H1 (cell line): Measurements from ENCODE around the gene RUNX1. TPM values are rescaled to one million over a fixed set of nuclear protein-coding genes. Genes with fewer than 3 reads are reported as not detected.

Experiments
- CTCF ChIA-PET: fragments of 300-600 bp; sonication (Branson Sonifier 250); formaldehyde crosslinking; loops from one replicate; lab custom pipeline; 2021; ENCODE audit not compliant: partially characterized antibody; lab: Charles Lee
- POLR2A ChIA-PET: fragments of 300-600 bp; sonication (Branson Sonifier 250); formaldehyde crosslinking; loops from one replicate; lab custom pipeline; 2021; ENCODE audit warnings: inconsistent platforms; ENCODE audit not compliant: partially characterized antibody; lab: Charles Lee
- DNase-seq, 2 experiments: peaks; one replicate each; pipeline versions ENCODE4 v3.0.0 to v3.0.0-alpha.2; 2010 to 2022; ENCODE audit warnings: low spot score in 2 of 2, low read depth in 1 of 2, mixed read lengths in 1 of 2
- FAIRE-seq: peaks from 2 replicates; lab custom pipeline; 2011; peaks lifted over from hg19 to GRCh38; lab: Jason Lieb, UNC
- H2AFZ ChIP-seq: 2 replicates; pipeline ENCODE4 v1.8.1; 2012; ENCODE audit warnings: low read length, inconsistent platforms
- H2AK5ac ChIP-seq: 2 replicates; pipeline ENCODE4 v1.6.1; 2013; ENCODE audit warnings: low read depth, low read length
- H2BK120ac ChIP-seq: replicated peaks from 2 replicates; pipeline ENCODE3; 2013; ENCODE audit warnings: low read depth, low read length, inconsistent platforms
- H2BK12ac ChIP-seq: 2 replicates; pipeline ENCODE4 v1.6.1; 2013; ENCODE audit warnings: low read depth, low read length
- H2BK15ac ChIP-seq: 2 replicates; pipeline ENCODE4 v1.6.1; 2013; ENCODE audit warnings: low read length
- H2BK20ac ChIP-seq: 2 replicates; pipeline ENCODE4 v1.6.1; 2013; ENCODE audit warnings: low read length
- H2BK5ac ChIP-seq: 2 replicates; pipeline ENCODE4 v1.6.1; 2013; ENCODE audit warnings: low read depth, low read length
- H3K14ac ChIP-seq: 2 replicates; pipeline ENCODE4 v1.6.1; 2013; ENCODE audit warnings: inconsistent platforms; ENCODE audit not compliant: insufficient read length
- H3K18ac ChIP-seq: 2 replicates; pipeline ENCODE4 v1.6.1; 2013; ENCODE audit warnings: low read length; ENCODE audit errors: extremely low read depth
- H3K23ac ChIP-seq: 2 replicates; pipeline ENCODE4 v1.6.1; 2013; ENCODE audit warnings: inconsistent platforms; ENCODE audit not compliant: insufficient read length
- H3K23me2 ChIP-seq: 2 replicates; pipeline ENCODE4 v1.6.1; 2013; ENCODE audit warnings: low read depth, low read length
- H3K27ac ChIP-seq: 2 replicates; pipeline ENCODE4 v1.6.1; 2011; ENCODE audit warnings: low read depth, low read length, inconsistent platforms
- H3K27me3 ChIP-seq, 4 experiments: replicated peaks in 1 of 4; 1 replicate in 1 of 4; 2 replicates in 3 of 4; pipeline versions ENCODE4 v1.6.1 to v1.8.1; 2011 to 2013; ENCODE audit warnings: low read length in 3 of 4, mild to moderate bottlenecking in 3 of 4, inconsistent platforms in 2 of 4, mixed read lengths in 2 of 4, moderate library complexity in 1 of 4; ENCODE audit not compliant: control insufficient read depth in 3 of 4, insufficient read depth in 3 of 4; ENCODE audit errors: extremely low read depth in 1 of 4
- H3K36me3 ChIP-seq, 4 experiments: 2 replicates each; pipeline versions ENCODE4 v1.6.1 to v1.8.1; 2011 to 2013; ENCODE audit warnings: mild to moderate bottlenecking in 4 of 4, low read length in 3 of 4, moderate library complexity in 2 of 4, control low read depth in 1 of 4, inconsistent platforms in 1 of 4; ENCODE audit not compliant: insufficient read depth in 4 of 4, control insufficient read depth in 2 of 4
- H3K4ac ChIP-seq: replicated peaks from 2 replicates; pipeline ENCODE3; 2013; ENCODE audit warnings: low read length, low read depth, mixed read lengths, inconsistent platforms; ENCODE audit not compliant: insufficient read length
- H3K4me1 ChIP-seq, 4 experiments: replicated peaks in 1 of 4; 1 replicate in 1 of 4; 2 replicates in 3 of 4; pipeline versions ENCODE4 v1.6.1 to v1.8.1; 2011 to 2013; ENCODE audit warnings: low read length in 3 of 4, inconsistent platforms in 2 of 4, mixed read lengths in 1 of 4; ENCODE audit not compliant: insufficient read depth in 4 of 4, control insufficient read depth in 3 of 4
- H3K4me2 ChIP-seq, 2 experiments: 2 replicates each; pipeline versions ENCODE4 v1.6.1 to v1.8.1; 2011 to 2013; ENCODE audit warnings: low read depth in 2 of 2, low read length in 2 of 2, control low read depth in 1 of 2, inconsistent platforms in 1 of 2, mild to moderate bottlenecking in 1 of 2; ENCODE audit not compliant: insufficient read depth in 1 of 2
- H3K4me3 ChIP-seq, 4 experiments: fragments of 200-600, 300-600 bp in 1 of 4; sonication (generic), shearing (Covaris generic), sonication (Bioruptor Twin) in 1 of 4; 2 replicates each; pipeline versions ENCODE4 v1.5.1 to v1.8.1; 2011 to 2016; ENCODE audit warnings: low read length in 4 of 4, low read depth in 3 of 4, control low read depth in 2 of 4, inconsistent platforms in 2 of 4, mild to moderate bottlenecking in 2 of 4, mixed read lengths in 1 of 4, moderate library complexity in 1 of 4; ENCODE audit not compliant: insufficient read depth in 2 of 4; ENCODE audit errors: extremely low read depth in 1 of 4
- H3K56ac ChIP-seq: replicated peaks from 2 replicates; pipeline ENCODE3; 2013; ENCODE audit warnings: low read depth, mild to moderate bottlenecking, mixed read lengths, low read length, inconsistent platforms; ENCODE audit not compliant: insufficient read length
- H3K79me1 ChIP-seq: 2 replicates; pipeline ENCODE4 v1.6.1; 2013; ENCODE audit warnings: low read depth, low read length, control low read depth
- H3K79me2 ChIP-seq, 2 experiments: 2 replicates each; pipeline versions ENCODE4 v1.6.1 to v1.8.1; 2012 to 2013; ENCODE audit warnings: low read length in 2 of 2, mild to moderate bottlenecking in 2 of 2, inconsistent platforms in 1 of 2; ENCODE audit not compliant: insufficient read depth in 2 of 2, control insufficient read depth in 1 of 2
- H3K9ac ChIP-seq, 4 experiments: replicated peaks in 1 of 4; 1 replicate in 1 of 4; 2 replicates in 3 of 4; pipeline versions ENCODE4 v1.6.1 to v1.8.1; 2011 to 2013; ENCODE audit warnings: low read depth in 3 of 4, low read length in 3 of 4, control low read depth in 2 of 4, mild to moderate bottlenecking in 2 of 4, moderate library complexity in 2 of 4, inconsistent platforms in 1 of 4; ENCODE audit errors: extremely low read depth in 1 of 4
- H3K9me3 ChIP-seq, 2 experiments: 2 replicates each; pipeline versions ENCODE4 v1.6.1 to v1.8.1; 2012 to 2013; ENCODE audit warnings: mild to moderate bottlenecking in 2 of 2, moderate library complexity in 2 of 2, control low read depth in 1 of 2, inconsistent platforms in 1 of 2, low read depth in 1 of 2, low read length in 1 of 2, mixed read lengths in 1 of 2; ENCODE audit not compliant: insufficient read depth in 2 of 2
- H4K20me1 ChIP-seq, 2 experiments: replicated peaks in 1 of 2; 2 replicates each; pipeline versions ENCODE3 to v1.8.1; 2011 to 2013; ENCODE audit warnings: inconsistent platforms in 2 of 2, low read length in 2 of 2, mild to moderate bottlenecking in 1 of 2; ENCODE audit not compliant: insufficient read depth in 2 of 2, control insufficient read depth in 1 of 2
- H4K5ac ChIP-seq: 2 replicates; pipeline ENCODE4 v1.6.1; 2013; ENCODE audit warnings: low read length, low read depth, mixed read lengths, inconsistent platforms; ENCODE audit not compliant: insufficient read length
- H4K8ac ChIP-seq: 2 replicates; pipeline ENCODE4 v1.8.0; 2013; ENCODE audit warnings: mild to moderate bottlenecking, moderate library complexity, low read length, inconsistent platforms; ENCODE audit not compliant: insufficient read depth; ENCODE audit errors: extremely low read depth
- H4K91ac ChIP-seq: replicated peaks from 2 replicates; pipeline ENCODE3; 2013; ENCODE audit warnings: low read length, mixed read lengths, inconsistent platforms; ENCODE audit not compliant: insufficient read length
- HDAC6 ChIP-seq: IDR thresholded peaks from one replicate; pipeline ENCODE4 v1.7.1; 2012; ENCODE audit warnings: low read depth, mild to moderate bottlenecking, inconsistent platforms, low read length, moderate library complexity
- PHF8 ChIP-seq: fragments of 200-600 bp; sonication (generic); conservative IDR thresholded peaks from 2 replicates; pipeline ENCODE4 v1.7.1; 2012; ENCODE audit warnings: low read depth, mild to moderate bottlenecking, inconsistent platforms, low read length, moderate library complexity
- POU5F1 ChIP-seq: IDR thresholded peaks from 2 replicates; pipeline ENCODE4 v1.6.1; 2011; ENCODE audit warnings: low read depth, mild to moderate bottlenecking, low read length, moderate library complexity
- WGBS, 2 experiments: shearing (Covaris generic) in 1 of 2; methylation state at CpG; one replicate each; pipeline versions ENCODE4 v1.1.6 to v1.1.7; 2013 to 2015; ENCODE audit warnings: low lambda C conversion rate in 2 of 2, mixed read lengths in 2 of 2, inconsistent platforms in 1 of 2, low coverage in 1 of 2, missing lambda C conversion rate in 1 of 2; ENCODE audit not compliant: insufficient replicate concordance in 2 of 2, insufficient coverage in 1 of 2, insufficient read length in 1 of 2; ENCODE audit errors: extremely low coverage in 1 of 2, missing lambda C conversion rate in 1 of 2; 5-methylcytosine and 5-hydroxymethylcytosine counted together
- long read RNA-seq, 2 experiments: library from RNA in 1 of 2; library from capped mRNA in 1 of 2; stranded (forward); transcript quantifications; one replicate each; pipeline ENCODE4 v2.0.0, GENCODE V29; 2021; ENCODE audit warnings: inconsistent platforms in 1 of 2
- polyA minus RNA-seq, 3 experiments: library from RNA; depleted of rRNA, polyadenylated mRNA; stranded (reverse); fragments of >200 nt; gene quantifications; 1 replicate in 2 of 3; 2 replicates in 1 of 3; pipeline ENCODE4 v1.2.3, GENCODE V29; 2011
- polyA plus RNA-seq, 7 experiments: library from polyadenylated mRNA; depleted of rRNA in 3 of 7; stranded (reverse) in 5 of 7; unstranded in 2 of 7; fragments of >200 nt in 5 of 7; fragments of 200-250 nt in 2 of 7; gene quantifications; 1 replicate in 5 of 7; 2 replicates in 1 of 7; 4 replicates in 1 of 7; pipeline versions ENCODE4 v1.2.1 to v1.2.3, GENCODE V29; 2011 to 2013; ENCODE audit warnings: missing spikeins in 2 of 7, mixed read lengths in 2 of 7
- total RNA-seq: library from RNA; stranded (reverse); fragmentation: NEBNext Ultra II Directional; extraction: Animal tissue kit (Norgen Biotek cat#: 25700); gene quantifications from 2 replicates; pipeline ENCODE4 v1.2.1, GENCODE V29; 2021

The RUNX1 gene
- total RNA-seq, result 0.25 and 0.60 TPM in 2 replicates
- polyA plus RNA-seq (2011; rRNA removed), result 0.11 and 0.20 TPM in 2 replicates
- polyA plus RNA-seq (2011; cell fraction: cytosol; rRNA removed), result 0.12 TPM
- polyA plus RNA-seq (2011; cell fraction: nucleus; rRNA removed), result 0.61 TPM
- polyA plus RNA-seq (2012, experiment 1 of 2), result 0.17 to 0.44 TPM (median 0.29 TPM) in 4 replicates
- 0.01 TPM for polyA plus RNA-seq (2012, experiment 2 of 2)
- polyA plus RNA-seq (2013, experiment 1 of 2), result 0.22 TPM
- 0.13 TPM for polyA plus RNA-seq (2013, experiment 2 of 2)
- polyA minus RNA-seq (2011; rRNA and poly(A)+ RNA removed), result 0.73 and 1.9 TPM in 2 replicates
- polyA minus RNA-seq (2011; cell fraction: cytosol; rRNA and poly(A)+ RNA removed), result 1.4 TPM
- polyA minus RNA-seq (2011; cell fraction: nucleus; rRNA and poly(A)+ RNA removed), result 4.3 TPM
- long read RNA-seq, experiment 1, result 0 reads
- long read RNA-seq, experiment 2, partial matches to known transcripts, result 0 of 2 reads
- long read RNA-seq, experiment 2, other reads (novel, unspliced or antisense), result 2 of 2 reads

DNA sequence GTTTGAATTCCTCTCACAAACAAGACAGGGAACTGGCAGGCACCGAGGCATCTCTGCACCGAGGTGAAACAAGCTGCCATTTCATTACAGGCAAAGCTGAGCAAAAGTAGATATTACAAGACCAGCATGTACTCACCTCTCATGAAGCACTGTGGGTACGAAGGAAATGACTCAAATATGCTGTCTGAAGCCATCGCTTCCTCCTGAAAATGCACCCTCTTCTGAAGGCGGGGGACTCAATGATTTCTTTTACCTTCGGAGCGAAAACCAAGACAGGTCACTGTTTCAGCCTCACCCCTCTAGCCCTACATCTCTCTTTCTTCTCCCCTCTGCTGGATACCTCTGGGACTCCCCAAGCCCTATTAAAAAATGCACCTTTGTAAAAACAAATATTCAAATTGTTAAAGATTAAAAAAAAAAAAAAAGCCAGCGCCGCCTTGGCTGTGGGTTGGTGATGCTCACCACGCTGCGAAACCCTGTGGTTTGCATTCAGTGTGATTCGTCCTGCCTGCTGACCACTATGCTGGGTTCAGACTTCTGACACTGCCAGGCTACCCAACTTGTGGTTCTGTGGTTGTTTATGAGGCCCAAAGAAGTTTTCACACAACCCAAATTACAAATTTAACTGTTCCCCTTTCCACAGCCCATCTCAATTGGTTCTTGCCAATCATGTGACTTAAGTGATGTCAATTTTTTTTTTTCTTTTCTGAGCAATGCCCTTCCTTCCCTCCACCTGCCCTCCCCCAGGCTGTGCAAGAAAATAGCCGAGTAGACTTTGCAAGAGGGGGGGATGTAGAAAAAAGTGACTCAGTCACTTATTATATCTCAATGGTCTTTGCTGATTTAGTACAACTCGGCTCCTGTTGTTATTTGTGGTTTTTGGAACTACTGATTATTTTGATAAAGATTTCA lies at the start of gene RUNX1:
RUNX1 (minus strand) TSS at position 597 of the 912 bp plus-strand sequence.
- no peak within 1 kb of the TSS for H2BK120ac ChIP-seq
- no peak within 1 kb of the TSS for H2BK5ac ChIP-seq
- H3K4me2 ChIP-seq, result no peak within 1 kb of the TSS
- no peaks in the 10 kb centered on the region for H3K9me3 ChIP-seq
- H3K23me2 ChIP-seq, result no peaks in the 10 kb centered on the region; the same call in 1 of the 2 replicates
- no peaks in the 10 kb centered on the region for H3K79me2 ChIP-seq
- no peak within 1 kb of the TSS for H3K4ac ChIP-seq
- H3K14ac ChIP-seq, result no peak within 1 kb of the TSS
- H3K23ac ChIP-seq, result no peak within 1 kb of the TSS
- H2BK15ac ChIP-seq, result peak within 1 kb of the TSS; percentile 18; the same call in 1 of the 2 replicates
- POLR2A ChIA-PET, result no interaction called here
- no peak within 1 kb of the TSS for H2AFZ ChIP-seq
- no peaks in the 10 kb centered on the region; a peak in 1 of 8 replicates for H3K36me3 ChIP-seq
- CTCF ChIA-PET, result interaction anchor here (1.0 to 3.8 kb wide), 3 partner anchors 252 to 791 kb away, joined by 3 to 16 read pairs (median 3); no protein-coding TSS in a partner anchor
- TF ChIP-seq POU5F1 (no peak), PHF8 (no peak), HDAC6 (no peak)
- peaks cover 2 to 4% (median 2%) of the 10 kb centered on the region in 4 experiments; a peak in 2 of 7 replicates for H3K4me1 ChIP-seq
- 90% methylated on average over 12 of the region's 14 CpGs; no CpG with 5 or more reads in 1 of the 2 experiments for WGBS, 2 experiments
- no peak within 1 kb of the TSS for H3K4me3 ChIP-seq
- no peak within 1 kb of the TSS for H4K91ac ChIP-seq
- H2BK20ac ChIP-seq, result no peak within 1 kb of the TSS
- H2BK12ac ChIP-seq, result no peak within 1 kb of the TSS
- no peak within 1 kb of the TSS for H3K18ac ChIP-seq
- H4K5ac ChIP-seq, result no peak within 1 kb of the TSS
- no peaks in the 10 kb centered on the region for H4K20me1 ChIP-seq
- no peak within 1 kb of the TSS; the same call in 1 of the 2 replicates for H4K8ac ChIP-seq
- no peak for DNase-seq
- no peak within 1 kb of the TSS; a peak in 1 of 7 replicates for H3K9ac ChIP-seq
- no peak within 1 kb of the TSS for H2AK5ac ChIP-seq
- no peak within 1 kb of the TSS for H3K27ac ChIP-seq
- FAIRE-seq, result no peak
- no peaks in the 10 kb centered on the region for H3K79me1 ChIP-seq
- peaks cover 0 to 4% (median 0%) of the 10 kb centered on the region in 4 experiments; a peak in 1 of 7 replicates for H3K27me3 ChIP-seq
- H3K56ac ChIP-seq, result no peak within 1 kb of the TSS
